ENCODE measurements around the gene LMO2.
A peak's percentile ranks its signal among the peaks of the same experiment; 100 is the strongest.
"Not testable (repeated sequence)": the region's sequence is repeated elsewhere in the genome, so short reads cannot be mapped to it uniquely, and the experiment has no call there.

Gene LMO2

GRCh38 chr11:33829430-33830141 is 62.3 kb downstream of the LMO2 start:
- H3K27ac ChIP-seq = no peak overlapping the region
- peak overlapping the region; percentile 47 for H3K4me3 ChIP-seq (ENCODE audit: low read depth, low read length)
- H3K27me3 ChIP-seq (ENCODE audit: insufficient read depth, low read depth, severe bottlenecking) = no peaks in the 10 kb centered on the region
- no peaks in the 10 kb centered on the region for H3K9me3 ChIP-seq (ENCODE audit: severe bottlenecking)
- DNase-seq = peak; percentile 70
- no peaks in the 10 kb centered on the region for H3K36me3 ChIP-seq
- TF ChIP-seq CTCF (IDR thresholded peaks at IDR 0.05; ENCODE audit: low read depth, low read length) = peak; percentile 88

- no peak overlapping the region for H3K27ac ChIP-seq
- peak overlapping the region; percentile 47 for H3K4me3 ChIP-seq (ENCODE audit: low read depth, low read length)
- H3K9me3 ChIP-seq (ENCODE audit: severe bottlenecking) = no peaks in the 10 kb centered on the region
- no peaks in the 10 kb centered on the region for H3K27me3 ChIP-seq (ENCODE audit: insufficient read depth, low read depth, severe bottlenecking)
- no peak for TF ChIP-seq CTCF (IDR thresholded peaks at IDR 0.05; ENCODE audit: low read depth, low read length)
- H3K36me3 ChIP-seq = no peaks in the 10 kb centered on the region
- DNase-seq = peak; percentile 12
Observed at GRCh38 chr11:33828604-33829429, 63.1 kb downstream of the LMO2 start.

GRCh38 chr11:33827206-33827605 is 64.7 kb downstream of the LMO2 start:
- H3K4me3 ChIP-seq (ENCODE audit: low read depth, low read length) = no peak overlapping the region
- DNase-seq = no peak
- no peak overlapping the region for H3K27ac ChIP-seq
- no peak for TF ChIP-seq CTCF (IDR thresholded peaks at IDR 0.05; ENCODE audit: low read depth, low read length)
- no peaks in the 10 kb centered on the region for H3K36me3 ChIP-seq
- H3K27me3 ChIP-seq (ENCODE audit: insufficient read depth, low read depth, severe bottlenecking) = peaks cover 2% of the 10 kb centered on the region
- H3K9me3 ChIP-seq (ENCODE audit: severe bottlenecking) = no peaks in the 10 kb centered on the region

- H3K4me3 ChIP-seq (ENCODE audit: low read depth, low read length) = no peak overlapping the region
- TF ChIP-seq CTCF (IDR thresholded peaks at IDR 0.05; ENCODE audit: low read depth, low read length) = no peak
- H3K36me3 ChIP-seq = no peaks in the 10 kb centered on the region
- no peak for DNase-seq
- H3K27me3 ChIP-seq (ENCODE audit: insufficient read depth, low read depth, severe bottlenecking) = peaks cover 2% of the 10 kb centered on the region
- H3K9me3 ChIP-seq (ENCODE audit: severe bottlenecking) = no peaks in the 10 kb centered on the region
- H3K27ac ChIP-seq = no peak overlapping the region
Observed at GRCh38 chr11:33825854-33826560, 65.9 kb downstream of the LMO2 start.

GRCh38 chr11:33822981-33823380 is 68.9 kb downstream of the LMO2 start:
- H3K4me3 ChIP-seq (ENCODE audit: low read depth, low read length); H3K27ac ChIP-seq; H3K9me3 ChIP-seq (ENCODE audit: severe bottlenecking); DNase-seq; H3K36me3 ChIP-seq; H3K27me3 ChIP-seq (ENCODE audit: insufficient read depth, low read depth, severe bottlenecking): not testable (repeated sequence)
